ENCODE measurements around the gene PTGIS.

GRCh38 chr20:49479785-49480184 lies 88.2 kb downstream of the PTGIS start:
- no peak for TF ChIP-seq POLR2A (IDR thresholded peaks at IDR 0.05)
- TF ChIP-seq, protein P1, sequence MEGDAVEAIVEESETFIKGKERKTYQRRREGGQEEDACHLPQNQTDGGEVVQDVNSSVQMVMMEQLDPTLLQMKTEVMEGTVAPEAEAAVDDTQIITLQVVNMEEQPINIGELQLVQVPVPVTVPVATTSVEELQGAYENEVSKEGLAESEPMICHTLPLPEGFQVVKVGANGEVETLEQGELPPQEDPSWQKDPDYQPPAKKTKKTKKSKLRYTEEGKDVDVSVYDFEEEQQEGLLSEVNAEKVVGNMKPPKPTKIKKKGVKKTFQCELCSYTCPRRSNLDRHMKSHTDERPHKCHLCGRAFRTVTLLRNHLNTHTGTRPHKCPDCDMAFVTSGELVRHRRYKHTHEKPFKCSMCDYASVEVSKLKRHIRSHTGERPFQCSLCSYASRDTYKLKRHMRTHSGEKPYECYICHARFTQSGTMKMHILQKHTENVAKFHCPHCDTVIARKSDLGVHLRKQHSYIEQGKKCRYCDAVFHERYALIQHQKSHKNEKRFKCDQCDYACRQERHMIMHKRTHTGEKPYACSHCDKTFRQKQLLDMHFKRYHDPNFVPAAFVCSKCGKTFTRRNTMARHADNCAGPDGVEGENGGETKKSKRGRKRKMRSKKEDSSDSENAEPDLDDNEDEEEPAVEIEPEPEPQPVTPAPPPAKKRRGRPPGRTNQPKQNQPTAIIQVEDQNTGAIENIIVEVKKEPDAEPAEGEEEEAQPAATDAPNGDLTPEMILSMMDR (IDR thresholded peaks at IDR 0.05): no peak
